ENCODE measurements around the gene GHRHR.
A peak's percentile ranks its signal among the peaks of the same experiment; 100 is the strongest.

The GHRHR gene

GRCh38 chr7:30968747-30969603 is 5.2 kb downstream of the GHRHR start:
- no peak for DNase-seq

DNA sequence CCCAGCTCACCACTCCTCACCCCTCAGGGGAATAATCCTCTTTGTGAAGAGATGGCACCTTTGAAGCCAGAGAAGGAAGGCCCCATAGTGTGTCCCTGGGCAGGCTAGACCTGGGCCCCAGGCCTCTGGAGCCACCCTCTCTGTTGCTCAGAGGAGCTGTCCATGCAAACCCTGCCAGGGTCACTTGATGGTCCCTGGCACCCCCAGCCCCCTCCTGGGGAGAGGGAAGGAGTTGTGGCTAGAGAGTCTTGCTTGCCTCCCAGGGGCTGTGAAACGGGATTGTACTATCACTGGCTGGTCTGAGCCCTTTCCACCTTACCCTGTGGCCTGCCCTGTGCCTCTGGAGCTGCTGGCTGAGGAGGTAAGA is 5.8 kb downstream of the GHRHR start:
- DNase-seq = no peak

DNA sequence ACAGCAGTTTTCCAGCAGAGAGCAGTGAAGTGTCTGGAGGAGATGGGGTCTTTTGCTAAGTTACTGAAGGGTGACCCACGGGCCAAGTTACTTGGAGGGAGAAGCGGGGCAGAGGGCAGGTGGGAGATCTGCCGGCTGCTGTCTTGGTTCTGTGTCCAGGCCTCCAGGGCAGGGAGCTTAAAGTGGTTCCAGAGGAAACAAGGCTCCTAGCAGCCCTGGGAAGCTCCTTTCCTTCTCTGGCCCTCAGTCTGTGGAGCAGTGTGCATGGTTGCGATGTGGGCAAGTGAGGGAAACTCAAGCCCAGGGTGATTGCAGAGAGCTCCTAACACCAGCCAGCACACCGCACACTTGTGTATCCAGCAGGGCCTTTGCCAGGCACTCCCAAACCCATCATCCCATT is 6.3 kb downstream of the GHRHR start:
- DNase-seq = no peak

DNA sequence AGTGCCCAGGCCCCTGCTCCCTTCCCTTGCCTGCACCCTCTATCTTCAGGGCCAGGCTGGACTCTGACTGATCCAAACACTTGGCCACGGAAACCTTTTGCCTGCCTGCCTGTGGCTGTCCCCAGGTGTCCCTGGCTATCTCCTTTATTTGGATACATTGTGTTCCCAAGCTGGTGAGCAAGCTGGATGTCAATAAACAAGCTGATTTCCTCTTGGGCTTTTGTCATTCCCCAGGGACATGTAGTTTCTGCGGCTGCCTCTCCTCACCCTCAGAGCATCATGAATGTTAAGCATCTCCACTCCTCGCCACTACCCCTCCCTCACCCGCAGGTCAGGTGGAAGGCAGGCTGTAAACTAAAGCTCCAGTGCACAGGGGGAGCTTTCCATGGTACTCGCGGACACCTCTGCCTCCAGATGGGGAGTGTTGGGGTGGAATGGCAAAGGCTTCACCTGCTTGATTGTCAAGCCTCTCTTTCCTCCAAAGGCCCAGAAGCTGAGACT is 6.9 kb downstream of the GHRHR start:
- DNase-seq = no peak

GRCh38 chr7:30971440-30971839 is 7.7 kb downstream of the GHRHR start:
- no peak for DNase-seq

DNA sequence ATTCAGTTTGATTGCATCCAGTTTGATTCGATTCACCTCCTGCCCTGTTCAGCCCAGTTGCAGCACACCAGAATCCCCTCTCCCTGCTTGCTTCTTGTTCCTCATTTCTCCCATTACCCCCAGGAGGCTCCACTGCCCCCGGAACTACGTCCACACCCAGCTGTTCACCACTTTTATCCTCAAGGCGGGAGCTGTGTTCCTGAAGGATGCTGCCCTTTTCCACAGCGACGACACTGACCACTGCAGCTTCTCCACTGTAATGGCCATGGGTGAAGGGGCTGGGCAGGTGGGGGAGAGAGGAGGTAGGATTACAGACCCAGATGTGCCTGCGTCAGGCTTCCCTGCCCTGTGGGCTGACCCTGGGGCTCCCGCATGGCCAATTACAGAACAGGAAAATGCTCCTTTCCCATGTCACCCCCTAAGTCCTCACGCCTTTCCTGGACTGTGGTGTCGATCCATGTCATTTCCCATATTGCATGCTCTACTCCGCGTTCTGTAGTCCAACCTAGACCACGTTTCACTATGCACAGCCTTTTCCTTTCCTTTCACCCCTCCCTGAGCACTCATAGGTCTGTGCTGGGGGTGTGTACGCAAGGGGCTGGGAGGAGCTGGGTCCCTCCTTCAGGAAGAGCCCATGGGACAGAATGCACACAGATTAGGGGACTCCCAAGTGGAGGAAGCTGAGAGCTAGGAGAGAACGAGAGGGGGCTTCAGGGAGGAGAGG is 8.2 kb downstream of the GHRHR start:
- no peak for DNase-seq

DNA sequence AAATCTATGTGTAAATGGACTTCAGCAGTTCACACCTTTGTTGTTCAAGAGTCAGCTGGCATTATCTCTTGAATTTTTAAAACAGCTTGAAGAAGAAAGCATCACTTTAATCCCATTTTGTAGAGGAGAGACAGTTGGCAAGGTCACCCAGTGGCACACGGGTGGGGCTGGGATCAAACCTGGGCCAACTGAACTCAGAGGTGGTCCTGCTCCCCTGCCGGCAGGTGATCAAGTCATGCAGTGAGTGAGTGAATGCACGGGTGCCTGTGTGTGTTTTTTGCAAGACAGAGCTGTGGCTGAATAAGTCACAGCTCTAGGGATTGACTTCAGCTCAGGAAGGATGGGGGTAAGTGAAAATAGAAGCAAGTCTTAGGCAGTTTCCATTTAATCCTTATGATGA is 9.5 kb downstream of the GHRHR start:
- DNase-seq = no peak

DNA sequence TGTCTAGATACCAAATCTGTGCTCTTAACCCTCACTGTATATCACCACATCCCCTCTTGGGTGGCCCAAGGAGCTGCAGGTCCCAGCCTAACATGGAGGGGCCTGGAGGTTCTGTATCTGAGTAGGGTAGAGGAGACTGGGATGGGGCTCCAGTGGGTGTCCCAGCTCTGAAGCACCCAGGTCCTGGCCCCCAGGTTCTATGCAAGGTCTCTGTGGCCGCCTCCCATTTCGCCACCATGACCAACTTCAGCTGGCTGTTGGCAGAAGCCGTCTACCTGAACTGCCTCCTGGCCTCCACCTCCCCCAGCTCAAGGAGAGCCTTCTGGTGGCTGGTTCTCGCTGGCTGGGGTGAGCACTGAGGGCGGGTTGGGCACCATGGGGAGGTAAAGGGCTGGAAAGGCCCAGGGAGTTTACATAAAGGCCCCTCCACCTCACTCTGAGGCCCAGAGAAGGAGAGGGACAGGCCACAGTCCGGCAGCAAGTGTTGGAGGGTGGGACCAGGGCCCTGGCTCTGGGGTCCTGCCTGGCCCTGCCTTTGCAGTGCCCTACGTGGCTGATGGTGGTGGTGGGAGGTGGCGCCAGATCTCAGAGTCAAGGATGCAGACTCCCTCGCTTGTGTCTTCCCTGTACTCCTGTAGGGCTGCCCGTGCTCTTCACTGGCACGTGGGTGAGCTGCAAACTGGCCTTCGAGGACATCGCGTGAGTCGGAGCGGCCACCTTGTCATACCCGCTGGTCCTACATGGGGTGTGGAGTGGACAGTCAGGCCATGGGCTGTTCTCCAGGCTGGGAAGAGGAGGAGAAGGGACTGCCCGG is 10.2 kb downstream of the GHRHR start:
- DNase-seq = no peak

DNA sequence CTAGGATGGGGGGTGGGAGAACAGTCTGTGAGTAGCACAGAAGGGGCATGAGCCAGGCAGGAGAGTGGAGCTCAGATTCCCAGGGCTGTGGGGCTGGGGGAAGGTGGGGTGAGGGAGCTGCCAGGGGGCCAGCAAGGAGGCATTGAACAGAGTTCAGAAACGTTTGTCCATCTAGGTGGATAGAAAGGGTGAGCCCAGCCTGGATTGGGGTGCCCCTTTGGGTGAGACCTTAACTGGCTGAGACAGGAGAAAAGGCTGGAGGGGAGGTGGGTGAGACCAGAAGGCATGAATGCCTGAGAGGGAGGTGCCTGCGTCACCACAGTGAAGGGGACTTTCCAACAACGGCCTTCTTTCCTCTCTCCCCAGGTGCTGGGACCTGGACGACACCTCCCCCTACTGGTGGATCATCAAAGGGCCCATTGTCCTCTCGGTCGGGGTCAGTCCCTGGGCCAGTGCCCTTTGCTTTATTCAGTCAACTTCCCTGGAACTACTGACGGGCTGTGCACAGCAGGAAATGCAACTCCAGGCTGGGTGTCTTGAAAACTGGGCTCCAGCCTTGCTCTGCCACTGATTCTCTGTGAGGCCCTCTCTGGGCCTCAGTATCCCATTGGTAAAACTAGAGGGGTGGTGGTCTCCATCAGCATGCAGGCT is 11.0 kb downstream of the GHRHR start:
- DNase-seq = peak; percentile 46 to 71 (median 48)

- no peak for DNase-seq
These were observed 11.6 kb downstream of the GHRHR start for GRCh38 chr7:30975256-30975899.

DNA sequence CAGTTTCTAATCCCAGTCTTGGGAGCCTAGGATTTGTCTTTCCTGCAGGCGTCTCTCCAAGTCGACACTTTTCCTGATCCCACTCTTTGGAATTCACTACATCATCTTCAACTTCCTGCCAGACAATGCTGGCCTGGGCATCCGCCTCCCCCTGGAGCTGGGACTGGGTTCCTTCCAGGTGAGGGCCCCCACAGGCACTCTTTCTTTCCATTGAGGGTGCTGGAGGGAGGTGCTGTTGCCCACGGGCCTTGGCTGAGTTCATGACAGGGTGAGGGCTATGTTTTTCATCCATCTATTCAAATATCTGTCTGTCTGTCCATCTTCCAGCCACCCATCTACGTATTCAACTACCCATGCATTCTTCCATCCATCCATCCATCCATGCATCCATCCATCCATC is 12.6 kb downstream of the GHRHR start:
- no peak for DNase-seq

- DNase-seq = no peak
These were observed 13.5 kb downstream of the GHRHR start for GRCh38 chr7:30977222-30977621.

DNA sequence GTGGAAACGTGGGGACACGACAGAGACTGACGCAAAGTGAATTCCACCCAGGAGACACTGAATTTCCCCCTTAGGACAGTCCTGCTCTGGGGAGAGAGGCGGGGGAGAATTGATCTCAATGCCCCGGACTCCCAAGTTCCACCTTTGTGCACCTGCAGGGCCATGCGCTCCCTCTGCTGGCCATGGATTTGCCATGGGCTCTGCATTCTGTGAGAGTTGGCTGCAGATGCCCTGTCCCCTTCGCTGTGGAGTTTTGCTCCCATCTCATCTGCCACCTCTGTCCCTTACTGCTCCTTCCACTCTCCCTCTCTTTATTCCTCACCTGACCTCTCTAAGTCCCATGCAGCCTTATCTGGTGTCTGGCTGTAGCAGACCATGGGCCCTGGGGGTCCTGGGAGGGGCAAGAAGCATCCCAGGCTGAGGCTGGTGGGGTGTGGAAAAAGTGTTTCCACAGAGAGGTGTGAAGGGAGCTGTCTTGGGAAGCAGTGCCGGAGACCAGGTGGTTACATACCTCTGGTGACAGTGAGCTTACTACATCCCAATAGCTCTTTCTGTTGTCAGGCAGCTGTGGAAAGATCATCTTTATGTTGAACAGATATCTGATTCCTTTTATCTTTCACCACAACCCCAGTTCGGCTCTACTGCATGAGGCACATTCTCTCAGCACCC is 14.3 kb downstream of the GHRHR start:
- DNase-seq = no peak

DNA sequence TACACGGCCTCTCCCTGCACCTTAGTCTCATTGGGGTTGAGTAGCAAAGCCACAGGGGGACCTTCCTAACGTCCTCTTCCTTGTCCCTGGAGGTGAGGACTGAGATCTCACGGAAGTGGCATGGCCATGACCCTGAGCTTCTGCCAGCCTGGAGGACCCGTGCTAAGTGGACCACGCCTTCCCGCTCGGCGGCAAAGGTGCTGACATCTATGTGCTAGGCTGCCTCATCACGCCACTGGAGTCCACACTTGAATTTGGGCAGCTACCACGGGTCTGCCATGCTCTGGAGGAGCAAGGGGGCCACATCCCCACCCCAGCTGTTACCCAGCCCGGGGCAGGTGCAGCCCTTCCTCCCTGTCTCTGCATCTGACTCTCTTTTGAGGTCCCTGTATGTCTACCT is 15.3 kb downstream of the GHRHR start:
- no peak for DNase-seq

- DNase-seq = no peak
These were observed 16.4 kb downstream of the GHRHR start for GRCh38 chr7:30980194-30980593.

DNA sequence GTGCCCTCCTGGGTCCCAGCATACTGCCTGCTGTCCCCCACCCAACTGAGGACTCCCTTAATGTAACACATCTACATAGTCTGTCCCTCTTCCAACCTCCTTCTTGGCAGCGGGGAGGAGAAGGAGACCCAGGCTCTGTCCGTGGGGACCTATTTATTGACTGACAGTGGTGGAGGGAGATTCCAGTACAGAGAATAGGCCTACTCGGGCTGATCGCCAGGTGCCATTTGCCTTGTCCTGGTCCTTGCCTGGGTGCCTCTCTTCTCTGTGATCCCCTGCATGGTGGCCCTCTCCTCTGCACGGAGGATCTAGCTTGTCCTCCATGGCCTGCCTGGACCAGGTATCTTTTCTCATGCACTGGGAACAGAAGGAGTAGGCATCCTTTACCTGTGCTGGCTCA is 17.0 kb downstream of the GHRHR start:
- no peak for DNase-seq

DNA sequence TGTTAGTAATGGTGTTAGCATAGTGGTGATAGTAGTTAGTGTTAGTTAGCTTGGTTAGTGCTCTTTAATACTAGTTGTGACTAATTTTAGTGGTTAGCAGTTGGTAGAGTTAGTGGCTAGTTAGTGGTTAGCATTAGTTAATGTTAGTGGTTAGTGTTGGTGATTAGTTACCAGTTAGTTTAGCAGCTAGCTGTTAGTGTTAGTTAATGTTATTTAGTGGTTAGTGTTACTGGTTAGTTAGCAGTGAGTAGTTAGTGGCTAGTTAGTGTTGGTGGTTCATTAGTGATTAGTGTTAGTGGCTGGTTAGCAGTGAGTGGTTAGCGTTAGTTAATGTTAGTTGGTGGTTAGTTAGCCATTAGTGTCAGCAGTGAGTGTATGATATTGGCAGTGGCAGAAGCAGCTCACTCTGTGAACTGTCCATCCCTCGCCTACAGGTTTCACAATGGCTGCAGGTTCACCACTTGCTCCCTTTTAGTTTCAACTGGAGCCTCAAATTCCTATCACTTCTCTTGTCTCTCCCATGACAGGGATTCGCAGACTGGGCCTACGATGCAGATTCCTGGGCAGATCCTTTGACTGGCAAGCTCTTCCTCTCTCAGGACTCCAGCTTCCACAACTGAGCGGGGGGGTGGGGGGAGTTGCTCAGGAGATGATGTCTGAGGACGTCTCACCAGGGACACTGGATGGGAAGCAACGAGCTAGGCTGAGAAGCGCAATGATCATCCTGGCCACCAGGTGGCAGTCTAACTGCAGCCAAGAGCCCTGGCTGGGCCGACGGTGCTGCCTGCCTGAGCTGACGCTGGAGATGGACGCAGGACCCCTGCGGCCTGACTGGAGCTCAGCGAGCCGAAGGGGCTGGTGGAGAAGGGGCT is 19.5 kb downstream of the GHRHR start:
- DNase-seq = peak; percentile 81 to 91 (median 90)

- no peak for DNase-seq
These were observed 20.1 kb downstream of the GHRHR start for GRCh38 chr7:30983914-30984247.

DNA sequence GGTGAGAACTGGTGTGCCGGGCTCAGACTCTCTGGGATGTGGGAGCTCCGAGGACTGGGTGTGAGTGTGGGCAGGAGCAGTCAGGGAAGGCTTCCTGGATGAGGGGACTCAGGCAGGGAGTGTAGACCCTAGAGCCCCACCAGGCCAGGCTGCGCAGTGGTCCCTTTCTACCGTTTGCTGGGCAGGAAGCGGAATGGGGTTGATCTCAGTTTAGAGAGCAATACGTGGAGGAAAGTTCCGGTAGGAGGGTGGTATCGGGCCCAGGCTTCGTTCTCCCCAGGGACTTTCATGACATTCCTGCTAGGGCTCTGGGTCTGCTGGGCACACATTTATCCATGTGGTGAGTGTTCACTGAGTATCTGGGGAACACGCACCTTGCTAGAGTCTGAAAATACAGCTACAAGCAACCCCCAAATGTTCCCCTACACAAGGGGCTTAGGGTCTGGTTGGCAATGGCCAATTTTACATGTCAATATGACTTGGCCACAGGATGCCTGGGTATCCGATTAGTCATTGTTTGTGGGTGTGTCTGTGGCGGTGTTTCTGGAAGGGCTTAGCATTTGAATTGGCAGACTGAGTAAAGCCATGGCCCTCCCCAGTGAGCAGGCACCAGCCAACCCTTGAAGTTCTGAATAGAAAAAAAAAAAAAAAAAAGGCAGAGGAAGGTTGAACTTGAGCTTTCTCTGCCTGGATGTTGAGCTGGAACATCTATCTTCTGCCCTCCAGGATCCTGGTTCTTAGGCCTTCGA is 20.8 kb downstream of the GHRHR start:
- peak; percentile 16 to 40 (median 32) for DNase-seq

DNA sequence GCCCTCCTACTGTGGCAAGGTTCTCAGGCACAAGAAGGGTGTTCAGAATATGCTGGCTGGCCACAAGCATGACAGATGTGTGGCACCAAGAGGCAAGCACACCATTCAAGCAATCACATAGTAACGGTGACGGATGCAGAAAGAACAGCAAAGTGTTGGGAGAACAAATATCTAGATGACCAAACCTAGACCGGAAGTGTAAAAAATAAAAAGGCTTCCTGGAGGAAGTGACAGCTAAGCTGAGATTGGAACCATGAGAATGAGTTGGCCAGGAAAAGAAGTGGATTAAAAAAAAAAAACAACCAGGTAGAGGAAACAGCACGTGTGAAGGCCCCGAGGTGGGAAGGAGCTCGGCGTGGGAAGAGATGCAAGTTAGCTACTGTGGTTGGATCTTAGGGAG is 22.0 kb downstream of the GHRHR start:
- no peak for DNase-seq
